ENCODE results near the gene CCRL2. TPM values are rescaled to one million over a fixed set of nuclear protein-coding genes. Genes with fewer than 3 reads are reported as not detected.
"Not testable (repeated sequence)": the region's sequence is repeated elsewhere in the genome, so short reads cannot be mapped to it uniquely, and the experiment has no call there.

CCRL2 gene
- total RNA-seq, 2 donors from 2014 or later = 2.5 to 3.2 TPM

DNA sequence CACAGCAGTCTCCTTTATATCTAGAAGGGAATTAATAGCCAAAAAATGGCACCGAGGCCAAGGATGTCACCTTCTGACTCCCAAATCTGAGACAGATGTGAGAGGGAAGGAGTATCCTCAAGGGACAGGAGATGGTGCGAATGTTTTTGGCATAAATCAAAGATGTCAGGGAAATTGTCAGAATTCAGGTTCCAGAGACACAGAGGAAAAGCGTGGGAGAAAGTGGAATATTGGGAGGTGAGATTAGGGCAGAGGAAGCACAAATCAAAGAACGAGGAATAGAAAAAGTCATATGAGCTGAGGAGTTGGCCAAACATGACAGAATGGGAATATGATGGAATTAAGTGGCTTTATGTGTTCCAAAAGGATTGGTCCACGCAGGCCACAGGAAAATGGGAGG, 6.2 kb upstream of the CCRL2 start:
- ATAC-seq (replicated peaks in 1 of 2) (no peak), DNase-seq (no peak)
- Mint-ChIP-seq H3K9me3 (no peaks in the 10 kb centered on the region), H3K27me3 (ENCODE audit: low read depth) (no peaks in the 10 kb centered on the region), H3K4me1 (ENCODE audit: low read depth) (peaks cover 10% of the 10 kb centered on the region), H3K36me3 (ENCODE audit: insufficient read depth in 2 of 2) (no peaks in the 10 kb centered on the region), H3K4me3 (no peak overlapping the region), H3K27ac (no peak overlapping the region)

- no peaks in the 10 kb centered on the region for H3K27me3 Mint-ChIP-seq (ENCODE audit: low read depth)
- H3K27ac Mint-ChIP-seq = no peak overlapping the region
- peaks cover 8% of the 10 kb centered on the region for H3K4me1 Mint-ChIP-seq (ENCODE audit: low read depth)
- ATAC-seq (replicated peaks in 1 of 2) = no peak
- H3K4me3 Mint-ChIP-seq = no peak overlapping the region
- no peaks in the 10 kb centered on the region for H3K36me3 Mint-ChIP-seq (ENCODE audit: insufficient read depth in 2 of 2)
- no peaks in the 10 kb centered on the region for H3K9me3 Mint-ChIP-seq
- DNase-seq = no peak
Measured at GRCh38 chr3:46401579-46401978, 5.5 kb upstream of the CCRL2 start.

- H3K27ac Mint-ChIP-seq; H3K36me3 Mint-ChIP-seq (ENCODE audit: insufficient read depth in 2 of 2); H3K27me3 Mint-ChIP-seq (ENCODE audit: low read depth); DNase-seq; H3K4me3 Mint-ChIP-seq; ATAC-seq (replicated peaks in 1 of 2); H3K9me3 Mint-ChIP-seq: not testable (repeated sequence)
- peaks cover 18% of the 10 kb centered on the region for H3K4me1 Mint-ChIP-seq (ENCODE audit: low read depth)
Measured at GRCh38 chr3:46402902-46403301, 4.2 kb upstream of the CCRL2 start.

- peaks cover under 1% of the 10 kb centered on the region for H3K27me3 Mint-ChIP-seq (ENCODE audit: low read depth)
- H3K9me3 Mint-ChIP-seq = no peaks in the 10 kb centered on the region
- peaks cover 41% of the 10 kb centered on the region for H3K4me1 Mint-ChIP-seq (ENCODE audit: low read depth)
- DNase-seq = no peak
- no peak overlapping the region for H3K4me3 Mint-ChIP-seq
- H3K27ac Mint-ChIP-seq = no peak overlapping the region
- ATAC-seq (replicated peaks in 1 of 2) = no peak
- H3K36me3 Mint-ChIP-seq (ENCODE audit: insufficient read depth in 2 of 2) = no peaks in the 10 kb centered on the region
Measured at GRCh38 chr3:46405301-46406019, 1.6 kb upstream of the CCRL2 start.

DNA sequence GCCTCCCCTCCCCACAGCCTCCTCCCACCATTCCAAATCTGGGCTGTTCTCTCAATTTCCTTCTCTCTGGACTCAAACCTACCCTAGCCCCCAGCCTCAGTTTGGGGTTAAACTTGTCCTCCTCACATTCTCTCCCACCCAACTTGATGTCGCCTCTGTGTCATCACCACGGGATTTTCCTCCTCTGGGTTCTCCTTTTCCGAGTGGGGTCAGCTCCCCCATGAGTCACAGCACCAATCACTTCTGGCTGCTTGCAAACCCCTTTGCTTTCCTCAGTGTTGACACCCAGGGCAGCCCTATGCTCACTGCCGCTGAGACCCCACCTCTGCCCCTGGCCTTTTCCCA, 644 bp upstream of the CCRL2 start:
- H3K4me1 Mint-ChIP-seq (ENCODE audit: low read depth) = peaks cover 41% of the 10 kb centered on the region
- H3K36me3 Mint-ChIP-seq (ENCODE audit: insufficient read depth in 2 of 2) = no peaks in the 10 kb centered on the region
- peaks cover 8% of the 10 kb centered on the region for H3K27me3 Mint-ChIP-seq (ENCODE audit: low read depth)
- ATAC-seq (replicated peaks in 1 of 2) = no peak
- H3K9me3 Mint-ChIP-seq = no peaks in the 10 kb centered on the region
- no peak for DNase-seq
- H3K27ac Mint-ChIP-seq = peak overlapping the region; percentile 90
- peak overlapping the region; percentile 83 to 88 for H3K4me3 Mint-ChIP-seq

DNA sequence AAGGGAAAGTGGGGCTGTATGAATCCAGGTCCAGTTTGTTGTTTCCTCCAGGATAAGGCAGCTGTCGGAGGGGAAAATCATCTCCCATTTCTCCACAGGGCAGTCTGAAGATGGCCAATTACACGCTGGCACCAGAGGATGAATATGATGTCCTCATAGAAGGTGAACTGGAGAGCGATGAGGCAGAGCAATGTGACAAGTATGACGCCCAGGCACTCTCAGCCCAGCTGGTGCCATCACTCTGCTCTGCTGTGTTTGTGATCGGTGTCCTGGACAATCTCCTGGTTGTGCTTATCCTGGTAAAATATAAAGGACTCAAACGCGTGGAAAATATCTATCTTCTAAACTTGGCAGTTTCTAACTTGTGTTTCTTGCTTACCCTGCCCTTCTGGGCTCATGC, 911 bp downstream of the CCRL2 start:
- Mint-ChIP-seq H3K27me3 (ENCODE audit: low read depth) (peaks cover 8% of the 10 kb centered on the region), H3K4me1 (ENCODE audit: low read depth) (peaks cover 41% of the 10 kb centered on the region), H3K9me3 (no peaks in the 10 kb centered on the region), H3K4me3 (peak overlapping the region; percentile 83 to 88), H3K27ac (no peak overlapping the region), H3K36me3 (ENCODE audit: insufficient read depth in 2 of 2) (no peaks in the 10 kb centered on the region)
- DNase-seq (no peak), ATAC-seq (replicated peaks in 1 of 2) (no peak)

DNA sequence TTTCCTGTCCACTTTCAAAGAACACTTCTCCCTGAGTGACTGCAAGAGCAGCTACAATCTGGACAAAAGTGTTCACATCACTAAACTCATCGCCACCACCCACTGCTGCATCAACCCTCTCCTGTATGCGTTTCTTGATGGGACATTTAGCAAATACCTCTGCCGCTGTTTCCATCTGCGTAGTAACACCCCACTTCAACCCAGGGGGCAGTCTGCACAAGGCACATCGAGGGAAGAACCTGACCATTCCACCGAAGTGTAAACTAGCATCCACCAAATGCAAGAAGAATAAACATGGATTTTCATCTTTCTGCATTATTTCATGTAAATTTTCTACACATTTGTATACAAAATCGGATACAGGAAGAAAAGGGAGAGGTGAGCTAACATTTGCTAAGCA, 1.8 kb downstream of the CCRL2 start:
- Mint-ChIP-seq H3K27ac (no peak overlapping the region), H3K36me3 (ENCODE audit: insufficient read depth in 2 of 2) (no peaks in the 10 kb centered on the region), H3K27me3 (ENCODE audit: low read depth) (peaks cover 8% of the 10 kb centered on the region), H3K9me3 (no peaks in the 10 kb centered on the region), H3K4me1 (ENCODE audit: low read depth) (peaks cover 41% of the 10 kb centered on the region), H3K4me3 (peak overlapping the region; percentile 15 to 31)
- no peak for ATAC-seq (replicated peaks in 1 of 2)
- DNase-seq = no peak

GRCh38 chr3:46409739-46410489, 2.9 kb downstream of the CCRL2 start:
- no peaks in the 10 kb centered on the region for H3K36me3 Mint-ChIP-seq (ENCODE audit: insufficient read depth in 2 of 2)
- peak overlapping the region in 1 of 2 donors; percentile 36 for H3K4me3 Mint-ChIP-seq
- H3K27me3 Mint-ChIP-seq (ENCODE audit: low read depth) = peaks cover 8% of the 10 kb centered on the region
- no peak for DNase-seq
- peaks cover 41% of the 10 kb centered on the region for H3K4me1 Mint-ChIP-seq (ENCODE audit: low read depth)
- ATAC-seq (replicated peaks in 1 of 2) = no peak
- no peaks in the 10 kb centered on the region for H3K9me3 Mint-ChIP-seq
- H3K27ac Mint-ChIP-seq = no peak overlapping the region

DNA sequence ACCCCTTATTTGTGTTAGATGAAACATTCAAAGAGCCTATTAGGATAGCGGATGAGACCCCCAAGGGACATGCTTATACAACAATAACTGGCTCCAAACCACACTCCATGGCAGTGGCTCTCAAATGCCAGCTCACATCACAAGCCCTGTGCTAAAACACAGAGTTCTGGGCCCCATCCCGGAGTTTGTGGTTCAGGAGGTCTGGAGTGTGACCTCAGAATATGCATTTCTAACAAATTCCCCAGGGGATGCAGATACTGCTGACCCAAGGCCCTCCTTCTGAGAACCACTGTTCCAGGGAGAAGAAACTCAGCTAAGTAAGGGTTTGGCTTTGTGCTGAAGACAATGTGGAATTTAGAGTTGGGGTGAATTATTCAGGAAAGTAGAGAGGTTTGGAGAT, 3.6 kb downstream of the CCRL2 start:
- Mint-ChIP-seq H3K4me1 (ENCODE audit: low read depth) (peaks cover 41% of the 10 kb centered on the region), H3K9me3 (no peaks in the 10 kb centered on the region), H3K36me3 (ENCODE audit: insufficient read depth in 2 of 2) (no peaks in the 10 kb centered on the region), H3K27me3 (ENCODE audit: low read depth) (peaks cover 8% of the 10 kb centered on the region), H3K27ac (no peak overlapping the region), H3K4me3 (no peak overlapping the region)
- ATAC-seq (replicated peaks in 1 of 2) (no peak), DNase-seq (no peak)

DNA sequence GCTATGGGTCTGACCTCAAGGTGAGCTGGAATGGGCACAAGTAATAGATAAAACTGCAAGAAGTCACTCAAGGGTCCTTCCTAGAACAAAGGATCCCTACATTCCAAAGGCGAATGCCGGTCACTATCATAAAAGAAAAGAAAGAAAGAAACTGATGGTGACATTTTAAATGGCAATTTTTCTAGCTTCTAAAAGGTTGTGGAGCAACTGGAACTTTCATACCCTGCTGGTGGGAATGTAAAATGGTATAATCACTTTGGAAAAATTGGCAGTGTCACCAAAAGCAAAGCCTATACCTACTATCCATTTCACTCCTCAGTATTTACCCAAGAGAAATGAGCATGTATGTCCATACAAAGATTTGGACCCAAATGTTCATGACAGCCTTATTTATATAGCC, 4.2 kb downstream of the CCRL2 start:
- H3K4me3 Mint-ChIP-seq = no peak overlapping the region
- H3K27me3 Mint-ChIP-seq (ENCODE audit: low read depth) = peaks cover 8% of the 10 kb centered on the region
- H3K36me3 Mint-ChIP-seq (ENCODE audit: insufficient read depth in 2 of 2) = no peaks in the 10 kb centered on the region
- DNase-seq (no peak), ATAC-seq (replicated peaks in 1 of 2) (no peak)
- peaks cover 44% of the 10 kb centered on the region for H3K4me1 Mint-ChIP-seq (ENCODE audit: low read depth)
- H3K9me3 Mint-ChIP-seq = no peaks in the 10 kb centered on the region
- no peak overlapping the region for H3K27ac Mint-ChIP-seq

DNA sequence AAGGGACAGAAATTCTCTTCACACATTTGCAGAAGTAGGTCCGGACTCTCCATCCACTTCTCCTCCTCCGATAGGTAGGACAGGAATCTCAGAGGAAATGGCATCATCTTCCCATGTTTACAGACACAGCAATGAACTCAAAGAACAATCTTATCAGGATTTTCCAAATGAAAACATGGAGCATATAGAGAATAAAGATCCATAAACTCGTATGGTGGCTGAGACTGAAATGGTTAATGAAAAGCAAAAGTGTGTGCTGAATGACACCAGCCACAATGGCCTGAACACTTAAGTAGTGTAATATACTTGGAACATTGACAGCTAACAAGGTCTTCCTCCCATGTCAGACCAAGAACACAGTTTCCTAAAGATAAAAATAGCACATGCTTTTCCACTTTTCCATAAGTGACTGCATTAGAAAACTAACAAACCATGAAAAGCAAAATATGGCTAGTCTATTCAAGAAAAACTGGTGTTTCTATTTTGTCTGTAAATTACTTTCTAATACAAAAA, 5.8 kb downstream of the CCRL2 start:
- ATAC-seq (replicated peaks in 1 of 2) (no peak), DNase-seq (no peak)
- peaks cover 8% of the 10 kb centered on the region for H3K27me3 Mint-ChIP-seq (ENCODE audit: low read depth)
- peaks cover 32% of the 10 kb centered on the region for H3K4me1 Mint-ChIP-seq (ENCODE audit: low read depth)
- H3K4me3 Mint-ChIP-seq = no peak overlapping the region
- H3K9me3 Mint-ChIP-seq = no peaks in the 10 kb centered on the region
- no peaks in the 10 kb centered on the region for H3K36me3 Mint-ChIP-seq (ENCODE audit: insufficient read depth in 2 of 2)
- no peak overlapping the region for H3K27ac Mint-ChIP-seq

DNA sequence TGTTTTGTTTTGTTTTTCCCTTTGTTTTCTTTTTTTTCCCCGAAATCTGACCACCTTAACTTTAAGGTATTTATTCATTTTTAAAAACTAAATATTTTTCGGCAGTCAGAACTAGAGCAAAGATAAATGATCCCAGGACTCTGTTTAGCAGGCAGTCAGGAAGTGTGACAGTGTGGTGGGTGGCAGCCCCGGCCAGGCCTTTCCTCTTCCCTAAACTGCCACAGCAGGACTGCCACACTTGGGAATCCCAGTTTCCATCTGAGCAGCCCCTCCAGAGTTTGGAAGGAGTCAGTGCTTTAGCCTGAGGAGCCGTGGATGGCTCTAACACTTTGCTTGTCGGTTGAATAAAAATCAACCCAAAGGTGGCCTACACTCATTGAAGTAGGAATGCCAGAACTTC, 6.9 kb downstream of the CCRL2 start:
- peaks cover 21% of the 10 kb centered on the region for H3K4me1 Mint-ChIP-seq (ENCODE audit: low read depth)
- H3K36me3 Mint-ChIP-seq (ENCODE audit: insufficient read depth in 2 of 2) = no peaks in the 10 kb centered on the region
- no peak for DNase-seq
- H3K9me3 Mint-ChIP-seq = no peaks in the 10 kb centered on the region
- no peak overlapping the region for H3K27ac Mint-ChIP-seq
- no peak for ATAC-seq (replicated peaks in 1 of 2)
- no peak overlapping the region for H3K4me3 Mint-ChIP-seq
- H3K27me3 Mint-ChIP-seq (ENCODE audit: low read depth) = peaks cover 8% of the 10 kb centered on the region

DNA sequence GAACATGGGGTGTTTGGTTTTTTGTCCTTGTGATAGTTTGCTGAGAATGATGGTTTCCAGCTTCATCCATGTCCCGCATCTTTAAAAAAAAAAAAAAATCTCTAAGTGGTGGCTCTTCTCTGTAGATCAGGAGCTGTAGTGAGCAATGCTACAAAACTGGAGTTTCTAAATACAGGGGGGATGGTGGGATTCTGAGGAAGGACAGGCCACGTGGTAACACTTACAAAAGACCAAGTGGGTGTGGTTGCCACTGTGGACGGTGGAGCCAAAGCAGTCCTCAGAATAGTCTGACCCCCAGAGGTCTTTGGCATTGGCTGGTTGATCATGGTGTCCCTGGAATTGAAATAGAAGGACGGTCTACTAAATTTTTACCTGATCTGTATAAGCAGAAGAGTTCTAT, 7.7 kb downstream of the CCRL2 start:
- H3K4me3 Mint-ChIP-seq = no peak overlapping the region

More for the DNA sequence above, 7.7 kb downstream of the CCRL2 start:
- Mint-ChIP-seq H3K27me3 (ENCODE audit: low read depth) (peaks cover 8% of the 10 kb centered on the region), H3K36me3 (ENCODE audit: insufficient read depth in 2 of 2) (no peaks in the 10 kb centered on the region), H3K4me1 (ENCODE audit: low read depth) (peaks cover 15% of the 10 kb centered on the region), H3K9me3 (no peaks in the 10 kb centered on the region), H3K27ac (no peak overlapping the region)
- no peak for ATAC-seq (replicated peaks in 1 of 2)
- DNase-seq = no peak

Measured in activated T-cell treated with anti-CD3 and anti-CD28 coated beads, Interleukin-2, amount 50 U/mL, for 72 hours (primary cell).